Right ventricle myocardium inferior (tissue), 1 donor: ENCODE data around the gene ETNK2. TPM values are rescaled to one million over a fixed set of nuclear protein-coding genes. Genes with fewer than 3 reads are reported as not detected.
A peak's percentile ranks its signal among the peaks of the same experiment; 100 is the strongest.
"Not testable (repeated sequence)": the region's sequence is repeated elsewhere in the genome, so short reads cannot be mapped to it uniquely, and the experiment has no call there.

ENCODE experiments used
- ATAC-seq: fragments of 200-7000 bp; cut with Tn5 transposase; one replicate; pipeline ENCODE4 v1.9.1; 2020; ENCODE audit warnings: mild to moderate bottlenecking, moderate library complexity
- DNase-seq: peaks from one replicate; pipeline ENCODE4 v3.0.0; 2021; ENCODE audit errors: missing footprints
- intact Hi-C: fragments of 100-400 bp; cut with DNase I; formaldehyde crosslinking; loops from one replicate; pipeline ENCODE4 v1.11.0; 2022
- total RNA-seq: library from RNA; stranded (reverse); fragmentation: NEBNext Ultra II Directional; extraction: Animal tissue kit (Norgen Biotek cat#: 25700); gene quantifications from one replicate; pipeline ENCODE4 v1.2.1, GENCODE V29; 2021
- donor health status: DM: no; HTN: yes; CAD: no; lungs with severe emphysema.

ETNK2 gene
- total RNA-seq, 1 donor from 2014 or later = 5.3 TPM

DNA sequence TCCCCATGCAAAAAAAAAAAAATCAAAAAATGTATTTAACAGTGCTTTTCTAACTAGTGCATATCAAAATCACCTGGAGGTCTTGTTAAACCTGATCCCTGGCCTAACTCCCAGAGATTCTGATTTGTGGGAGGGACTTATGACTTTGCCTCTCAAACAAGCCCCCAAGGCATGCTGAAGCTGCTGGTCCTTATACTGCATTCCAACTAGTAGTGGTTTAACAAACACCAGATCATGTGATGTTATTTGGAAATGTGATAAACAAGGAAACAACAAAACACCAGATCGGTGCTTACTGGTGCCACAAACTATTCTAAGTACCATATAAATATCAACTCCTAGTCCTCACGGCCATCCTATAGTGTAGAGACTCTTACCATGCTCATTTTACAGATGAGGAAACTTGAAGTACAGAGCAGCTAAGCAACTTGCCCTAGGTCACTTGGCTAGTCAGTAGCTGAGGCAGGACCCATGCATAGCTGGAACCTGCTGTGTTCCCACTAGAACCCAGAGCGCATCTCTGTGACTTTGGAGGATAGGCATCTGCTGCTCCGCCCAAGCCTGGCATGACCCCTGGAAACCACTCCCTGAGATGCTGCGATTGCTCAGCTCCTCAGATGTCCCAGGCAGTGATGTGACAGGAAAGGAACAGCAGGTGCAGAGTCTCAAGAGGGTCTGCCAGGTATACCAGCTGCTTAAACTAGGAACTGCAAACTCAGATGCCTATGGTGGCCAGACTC, 40.8 kb downstream of the ETNK2 start:
- DNase-seq (no peak), ATAC-seq (no peak)
- intact Hi-C loops = no loop called here

DNA sequence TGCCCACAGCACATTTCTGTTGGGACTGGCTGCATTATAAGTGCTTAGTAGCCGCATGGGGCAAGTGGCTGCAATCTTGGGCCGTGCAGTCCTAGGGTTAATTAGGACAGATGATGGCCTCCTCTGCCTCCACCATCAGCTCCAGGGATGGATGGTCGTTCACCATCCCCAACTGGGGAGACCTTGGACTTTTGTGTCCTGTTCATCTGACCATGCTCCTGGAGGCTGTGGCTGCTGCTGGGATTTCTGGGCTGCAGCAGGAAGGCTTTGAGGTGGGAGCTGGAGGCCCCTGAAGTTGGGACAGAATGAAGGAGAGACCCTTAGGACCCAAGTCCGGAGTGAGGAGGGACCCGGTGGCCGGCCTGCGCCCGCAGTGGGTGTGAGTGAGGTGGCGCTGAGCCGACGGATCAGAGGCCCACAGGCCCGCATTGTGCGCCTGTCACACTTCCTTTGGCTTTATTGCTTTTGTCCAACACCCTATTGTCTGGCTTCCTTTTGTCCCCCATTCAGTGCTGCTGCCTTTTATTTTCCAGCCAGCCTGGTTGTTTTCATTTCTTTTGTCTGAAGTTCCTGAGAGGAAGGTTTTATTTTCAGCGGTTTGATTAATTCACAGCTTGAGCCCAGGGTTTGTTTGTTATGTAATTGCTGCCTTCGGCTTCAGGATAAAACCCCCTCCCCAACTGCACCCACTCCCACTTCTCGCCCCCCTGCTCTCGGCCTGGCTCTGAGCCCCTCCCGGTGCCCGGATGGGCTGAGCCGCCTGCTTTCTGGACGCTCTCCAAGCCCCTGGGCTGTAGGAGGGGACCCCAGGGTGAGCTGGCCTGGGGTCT, 43.3 kb downstream of the ETNK2 start:
- DNase-seq (no peak), ATAC-seq (no peak)
- intact Hi-C loops = no loop called here

DNA sequence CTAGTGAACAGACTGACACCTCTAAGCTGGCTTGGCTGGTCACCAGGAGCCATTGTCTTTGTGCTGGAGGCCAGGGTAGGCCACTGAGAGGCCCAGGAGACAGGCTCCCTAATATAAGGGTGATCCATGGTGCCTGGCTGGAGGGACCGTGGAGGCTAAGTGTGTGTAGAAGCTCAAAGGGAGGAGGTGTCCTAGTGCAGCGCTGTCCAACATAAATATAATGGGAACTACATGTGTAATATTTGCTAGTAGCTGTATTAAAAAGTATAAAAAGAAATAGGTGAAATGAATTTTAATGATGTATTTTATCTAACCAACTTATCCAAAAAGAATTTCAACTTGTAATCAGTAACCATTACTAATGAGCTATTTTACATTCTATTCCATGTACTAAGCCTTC, 44.0 kb downstream of the ETNK2 start:
- intact Hi-C loops = no loop called here
- no peak for DNase-seq
- no peak for ATAC-seq

DNA sequence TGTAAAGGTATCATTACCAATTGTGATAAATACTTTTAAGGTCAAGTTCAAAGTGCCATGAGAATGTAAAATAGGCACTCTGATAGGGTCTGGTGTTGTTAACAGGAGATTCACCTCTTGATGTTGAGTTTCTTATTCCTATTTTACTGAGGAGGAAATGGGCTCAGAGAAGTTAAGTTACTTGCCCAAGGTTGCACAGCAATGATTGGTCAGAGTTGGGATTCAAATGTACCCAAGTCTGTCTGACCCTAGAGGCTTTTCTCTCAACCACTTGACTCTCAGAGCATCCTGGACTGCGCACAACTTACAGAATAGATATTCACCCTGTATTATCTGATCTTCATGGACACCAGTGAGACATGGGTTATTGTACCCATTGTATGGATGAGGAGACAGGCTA, 45.0 kb downstream of the ETNK2 start:
- intact Hi-C loops = no loop called here
- no peak for ATAC-seq
- no peak for DNase-seq

DNA sequence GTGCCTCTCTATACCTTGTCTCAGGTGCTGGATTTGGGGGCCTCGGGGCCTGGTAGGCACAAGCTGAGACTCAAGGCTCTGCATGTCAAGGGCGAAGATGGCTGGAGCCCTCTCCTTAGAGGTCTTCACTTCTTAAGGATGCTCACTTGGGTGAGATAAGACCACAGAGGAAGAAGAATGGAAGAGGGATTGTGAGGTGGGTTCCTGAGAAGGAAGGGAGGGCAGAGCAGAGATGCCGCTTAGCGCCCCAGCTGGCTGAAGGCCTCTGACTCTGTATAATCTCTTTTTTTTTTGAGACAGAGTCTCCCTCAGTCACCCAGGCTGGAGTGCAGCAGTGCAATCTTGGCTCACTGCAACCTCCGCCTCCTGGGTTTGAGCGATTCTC, 46.7 kb downstream of the ETNK2 start:
- no peak for ATAC-seq
- intact Hi-C loops = no loop called here
- no peak for DNase-seq

DNA sequence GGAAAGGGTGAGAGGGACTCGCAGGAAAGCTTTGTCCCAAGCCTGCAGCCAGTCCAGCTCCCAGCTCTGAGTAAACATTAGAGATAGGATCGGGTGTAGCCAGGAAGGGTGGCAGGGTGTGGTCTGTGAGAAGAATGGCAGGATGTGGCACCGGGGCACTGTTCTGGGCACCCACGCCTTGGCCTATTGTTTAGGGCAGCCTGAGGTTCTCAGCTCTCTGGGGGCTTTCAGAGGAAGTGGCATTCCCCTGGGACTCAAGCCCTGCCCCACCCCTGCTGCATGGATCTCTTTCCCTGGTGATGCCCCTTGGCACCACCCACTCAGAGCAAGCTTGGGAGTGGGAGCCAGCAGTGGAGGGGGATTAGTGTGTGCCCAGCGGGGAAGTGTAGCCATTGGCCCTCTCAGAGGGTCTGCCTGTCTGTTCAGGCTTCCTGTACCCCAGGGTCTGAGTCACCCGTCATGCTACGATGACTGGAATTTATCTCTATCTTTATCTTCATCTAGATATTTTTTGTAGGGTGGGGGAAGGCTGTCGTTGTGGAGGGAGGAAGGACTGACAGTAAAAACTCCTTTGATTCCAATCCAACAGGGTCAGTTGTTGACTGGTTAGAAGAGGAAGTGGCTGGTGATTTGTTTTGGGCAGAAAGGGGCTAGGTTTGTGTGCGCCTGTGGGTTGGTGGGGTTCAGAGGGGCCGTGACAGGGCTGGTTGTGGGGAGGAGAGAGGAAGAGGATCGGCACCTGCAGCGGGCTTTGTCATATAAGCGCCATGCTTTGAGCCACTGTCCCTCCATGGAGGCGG, 47.3 kb downstream of the ETNK2 start:
- ATAC-seq = no peak
- no peak for DNase-seq
- intact Hi-C loops = no loop called here

DNA sequence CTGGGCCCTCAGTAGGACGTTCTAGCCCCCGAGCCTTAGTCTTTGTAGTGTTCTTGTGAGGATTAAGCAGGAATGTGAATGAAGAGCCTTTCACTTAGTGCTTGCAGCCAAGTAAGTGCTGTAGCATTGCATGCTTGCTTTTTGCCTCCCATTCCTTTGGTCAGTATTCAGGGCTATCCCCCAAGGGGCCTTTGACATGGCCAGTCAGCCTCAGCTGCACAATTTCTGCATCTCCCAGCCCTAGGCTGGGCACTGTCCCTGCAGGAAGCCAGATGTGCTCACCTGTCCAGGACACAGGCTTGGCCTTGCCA, 48.5 kb downstream of the ETNK2 start:
- intact Hi-C loops = no loop called here
- no peak for ATAC-seq
- DNase-seq = no peak

DNA sequence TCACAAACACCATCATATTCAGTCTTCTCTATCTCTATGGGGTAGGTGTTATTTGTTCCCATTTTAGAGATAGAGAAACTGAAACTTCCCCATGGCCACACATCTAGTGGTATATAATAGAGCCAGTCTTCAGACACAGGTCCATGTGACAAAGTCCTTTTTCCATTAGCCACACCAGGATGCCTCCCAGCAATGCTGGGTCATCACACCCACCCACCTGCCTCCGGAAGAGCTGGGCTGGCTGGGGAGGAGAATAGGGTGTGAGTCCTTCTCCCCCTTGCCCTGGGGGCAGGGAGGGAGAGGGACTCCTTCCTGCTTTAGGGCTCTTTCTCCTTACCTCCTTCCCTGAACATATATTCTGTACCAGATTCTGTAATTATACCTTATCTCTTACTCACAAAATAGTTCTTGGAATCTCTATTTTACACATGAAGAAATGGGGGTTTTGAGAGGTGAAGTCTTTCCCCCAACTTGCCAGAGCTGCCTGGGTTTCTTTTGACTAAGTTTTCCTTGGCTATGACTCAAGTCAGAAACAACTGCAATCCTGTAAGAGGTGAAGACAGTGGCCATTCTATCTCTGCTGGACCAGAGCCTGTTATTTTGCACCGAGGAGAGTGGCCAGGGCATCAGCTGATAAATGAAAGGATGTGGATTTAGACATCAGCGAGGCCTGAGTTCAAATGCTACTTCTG, 49.0 kb downstream of the ETNK2 start:
- intact Hi-C loops = no loop called here
- ATAC-seq = no peak
- DNase-seq = no peak

DNA sequence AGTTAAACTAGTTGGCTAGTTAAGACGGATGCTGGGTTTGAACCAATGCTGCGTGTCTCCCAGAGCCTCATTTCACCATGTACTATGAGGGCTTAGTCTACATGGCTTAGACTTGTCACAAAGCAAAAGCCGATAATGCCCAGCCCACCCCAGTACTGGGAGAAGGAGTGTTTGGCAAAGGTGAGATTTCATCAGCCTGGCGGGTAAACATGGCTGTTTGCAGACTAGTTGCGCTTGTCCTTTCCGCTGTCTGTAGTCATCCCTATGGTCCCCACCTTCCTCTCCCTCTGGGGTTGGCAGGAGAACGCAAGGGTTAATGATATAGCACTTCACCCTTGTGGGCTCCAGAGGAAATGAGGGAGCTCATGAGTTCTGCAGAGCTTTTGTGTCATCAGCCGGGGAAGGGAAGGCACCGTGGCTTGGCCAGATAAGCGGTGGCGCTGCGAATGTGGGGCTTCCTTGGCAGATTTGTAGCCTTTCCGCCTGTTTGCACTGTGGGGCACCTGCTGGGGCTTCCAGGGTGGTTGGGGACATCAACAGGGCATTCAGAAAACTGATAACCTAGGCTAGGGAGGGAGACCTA, 49.7 kb downstream of the ETNK2 start:
- intact Hi-C loops = no loop called here
- ATAC-seq = no peak
- no peak for DNase-seq

DNA sequence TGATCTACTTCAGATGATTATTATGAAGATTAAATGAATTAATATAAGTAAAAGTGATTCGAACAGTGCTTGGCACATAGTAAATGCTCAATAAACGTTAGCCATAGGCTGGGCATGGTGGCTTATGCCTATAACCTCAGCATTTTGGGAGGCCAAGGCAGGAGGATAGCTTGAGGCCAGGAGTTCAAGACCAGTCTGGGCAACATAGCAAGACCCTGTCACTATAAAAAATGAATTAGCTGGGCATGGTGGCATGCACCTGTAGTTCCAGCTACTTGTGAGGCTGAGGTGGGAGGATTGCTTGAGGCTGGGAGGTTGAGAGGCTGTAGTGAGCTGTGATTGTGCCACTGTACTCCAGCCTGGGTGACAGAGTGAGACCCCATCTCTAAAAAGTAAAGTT, 52.1 kb downstream of the ETNK2 start:
- intact Hi-C loops, ATAC-seq, DNase-seq: not testable (repeated sequence)

DNA sequence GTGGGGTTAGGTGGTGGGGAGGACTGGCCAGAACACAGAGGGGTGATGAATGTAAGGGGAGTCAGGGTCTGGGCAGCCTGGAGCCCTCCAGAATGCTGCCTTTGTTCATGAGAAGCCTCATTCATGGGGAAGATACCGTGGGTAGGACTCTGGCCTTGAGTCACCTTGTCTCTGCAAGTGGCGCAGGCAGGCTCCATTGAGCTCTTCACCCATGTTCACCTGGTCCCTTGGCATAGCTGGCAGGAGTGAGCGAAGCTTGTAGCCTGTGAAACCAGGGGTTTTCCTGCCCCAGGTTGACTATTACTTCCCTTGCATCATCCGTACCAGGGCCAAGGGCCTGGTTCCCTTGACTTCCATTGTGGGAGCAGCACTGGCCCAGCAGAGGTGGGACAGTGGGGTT, 53.2 kb downstream of the ETNK2 start:
- intact Hi-C loops = no loop called here
- ATAC-seq = no peak
- DNase-seq = no peak

DNA sequence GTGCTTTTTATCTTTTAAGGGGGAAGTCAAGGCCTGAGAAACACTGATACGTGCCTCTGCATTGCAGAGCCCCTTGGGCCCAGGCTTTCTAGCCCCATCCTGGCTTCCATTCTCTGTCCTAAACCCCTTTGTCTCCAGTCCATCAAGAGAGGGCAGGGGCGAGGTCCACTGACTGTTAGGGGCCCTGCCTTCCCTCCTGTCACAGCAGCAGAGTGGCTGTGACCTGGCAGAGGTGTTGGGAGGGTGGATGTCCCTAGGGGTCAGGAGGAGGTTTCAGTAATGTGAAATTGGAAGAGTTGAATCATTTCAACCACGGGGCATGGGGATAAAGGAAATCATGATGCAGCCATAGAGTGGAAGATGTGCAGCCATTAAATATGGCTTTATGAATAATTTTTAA, 54.9 kb downstream of the ETNK2 start:
- ATAC-seq = no peak
- intact Hi-C loops = no loop called here
- DNase-seq = no peak

DNA sequence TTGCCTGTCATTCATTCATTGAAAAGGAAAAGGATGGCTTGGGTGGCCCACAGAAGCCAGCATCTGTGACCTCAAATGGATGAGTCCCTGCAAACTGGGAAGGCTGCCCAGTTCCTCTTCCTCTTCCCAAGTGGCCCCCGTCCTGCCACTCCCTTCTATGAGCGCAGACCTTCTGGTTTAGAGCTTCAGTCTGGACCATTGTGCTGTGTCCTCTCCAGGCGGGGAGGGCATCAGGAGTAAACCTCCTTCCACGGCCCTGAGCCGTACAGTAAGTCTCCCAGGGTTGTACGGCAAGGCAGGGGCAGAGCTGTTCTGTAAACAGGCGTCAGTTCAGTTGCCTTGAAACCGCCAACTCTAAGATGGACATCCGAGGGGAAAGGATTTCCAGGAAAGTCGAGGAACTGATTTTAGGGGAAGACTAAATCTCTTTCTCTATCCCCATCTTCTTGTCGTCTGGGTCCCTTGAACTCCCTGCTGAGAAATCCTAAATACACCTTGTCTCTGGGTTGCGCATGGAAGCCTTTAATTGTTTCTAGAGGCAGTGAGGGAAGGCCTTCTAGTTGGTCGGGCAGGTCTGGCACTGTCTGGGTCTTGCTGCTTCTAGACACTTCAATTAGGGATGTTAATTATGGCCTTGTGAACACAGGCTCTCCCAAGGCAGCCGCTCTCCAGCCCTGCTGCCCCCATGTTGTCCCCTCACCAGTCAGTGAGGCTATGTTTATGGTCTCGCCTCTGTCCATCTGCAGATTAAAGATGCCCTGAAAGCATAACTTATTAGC, 56.8 kb downstream of the ETNK2 start:
- ATAC-seq (peak; percentile 40), DNase-seq (no peak)
- intact Hi-C loops = no loop called here

DNA sequence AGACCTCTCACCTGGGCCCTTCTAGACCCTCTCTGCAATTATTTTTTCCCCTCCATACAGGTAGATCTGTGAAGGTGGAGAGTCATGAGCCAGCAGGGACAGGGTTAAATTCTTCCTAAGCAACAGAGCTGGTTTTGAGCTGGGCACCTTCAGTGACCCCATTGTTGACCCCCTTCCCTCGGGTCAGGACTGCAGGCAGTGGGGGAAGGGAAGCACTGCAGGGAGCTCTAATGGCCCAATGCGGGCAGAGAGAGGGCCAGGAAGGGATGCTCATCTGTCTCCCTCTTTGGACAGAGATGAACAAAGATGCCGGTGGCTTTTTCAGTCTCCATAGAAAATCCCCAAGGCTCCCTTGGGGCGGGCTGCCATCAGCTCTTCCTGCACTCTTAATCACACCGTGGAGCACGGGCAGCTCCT, 57.5 kb downstream of the ETNK2 start:
- no peak for DNase-seq
- ATAC-seq = no peak
- intact Hi-C loops = no loop called here

DNA sequence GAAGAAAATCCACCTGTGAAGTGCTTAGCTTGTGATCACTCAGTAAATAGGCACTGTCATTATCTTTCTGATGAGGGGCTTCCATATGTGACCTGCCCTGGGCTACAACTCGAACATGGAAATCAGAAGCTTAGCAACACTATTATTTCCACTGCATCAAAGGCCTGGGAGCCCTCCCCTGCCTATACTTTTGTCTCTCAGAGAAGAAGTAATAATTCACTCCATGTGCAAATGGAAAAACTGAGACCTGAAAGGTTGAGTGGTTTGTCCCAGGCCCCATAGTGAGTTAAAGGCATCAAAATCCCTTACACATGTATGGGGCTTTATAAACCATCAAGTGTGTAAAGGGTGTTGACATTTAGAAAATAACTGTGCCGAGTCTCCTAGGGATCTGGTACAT, 58.1 kb downstream of the ETNK2 start:
- ATAC-seq (no peak), DNase-seq (no peak)
- intact Hi-C loops = no loop called here

DNA sequence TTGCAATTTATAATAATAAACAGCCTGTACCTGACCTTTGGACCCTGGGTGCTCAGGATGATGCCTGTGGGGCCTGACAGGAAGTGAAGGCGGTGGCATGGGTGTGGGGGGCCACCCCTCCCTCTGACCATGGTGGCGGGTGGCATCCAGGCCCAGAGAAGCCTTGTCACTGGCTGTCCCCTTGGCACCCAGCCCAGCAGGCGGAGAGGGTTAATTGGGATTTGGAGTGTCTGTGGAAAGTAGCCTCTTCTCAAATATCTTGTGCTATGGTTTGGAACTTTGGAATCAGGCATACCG, 58.5 kb downstream of the ETNK2 start:
- no peak for DNase-seq
- intact Hi-C loops = no loop called here
- ATAC-seq = no peak

DNA sequence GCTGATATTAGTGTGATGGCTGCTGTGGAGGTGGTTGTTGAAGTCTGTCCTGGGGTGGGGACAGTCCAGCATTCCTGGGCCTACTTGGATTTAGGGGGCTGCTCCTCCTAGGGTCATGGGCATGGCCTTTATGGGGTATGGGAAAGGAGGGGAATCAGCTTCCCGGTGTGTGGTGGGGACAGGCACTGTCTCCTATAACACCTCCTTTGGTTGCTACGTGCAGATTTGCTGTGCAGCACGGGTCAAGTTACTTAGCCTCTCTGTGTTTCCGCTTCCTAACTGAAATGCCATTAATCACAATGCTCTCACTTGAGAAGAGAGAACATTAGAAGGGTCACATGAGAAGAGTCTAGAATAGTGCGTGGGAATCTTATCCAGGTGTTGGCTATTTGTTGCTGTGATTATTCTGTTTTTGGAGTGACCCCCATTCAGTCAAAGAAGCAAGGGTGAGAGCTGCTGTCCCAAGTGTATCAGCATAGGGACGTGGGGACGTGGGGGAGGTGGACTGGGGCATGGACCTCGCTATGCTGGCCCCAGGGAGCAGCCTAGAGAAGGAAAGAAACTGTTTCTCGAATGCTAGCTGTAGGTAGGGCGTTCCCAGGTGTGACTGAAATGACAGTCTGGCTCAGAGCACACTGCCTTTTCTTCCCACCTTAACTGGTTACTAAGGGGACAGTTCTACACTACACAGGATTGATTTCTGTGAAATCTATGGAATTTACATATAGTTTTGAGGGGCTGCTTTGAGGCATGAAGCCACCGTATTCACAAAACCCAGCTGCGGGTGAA, 59.0 kb downstream of the ETNK2 start:
- no peak for DNase-seq
- intact Hi-C loops = no loop called here
- ATAC-seq = no peak
